ENCODE results near the gene COL8A1.

DNA sequence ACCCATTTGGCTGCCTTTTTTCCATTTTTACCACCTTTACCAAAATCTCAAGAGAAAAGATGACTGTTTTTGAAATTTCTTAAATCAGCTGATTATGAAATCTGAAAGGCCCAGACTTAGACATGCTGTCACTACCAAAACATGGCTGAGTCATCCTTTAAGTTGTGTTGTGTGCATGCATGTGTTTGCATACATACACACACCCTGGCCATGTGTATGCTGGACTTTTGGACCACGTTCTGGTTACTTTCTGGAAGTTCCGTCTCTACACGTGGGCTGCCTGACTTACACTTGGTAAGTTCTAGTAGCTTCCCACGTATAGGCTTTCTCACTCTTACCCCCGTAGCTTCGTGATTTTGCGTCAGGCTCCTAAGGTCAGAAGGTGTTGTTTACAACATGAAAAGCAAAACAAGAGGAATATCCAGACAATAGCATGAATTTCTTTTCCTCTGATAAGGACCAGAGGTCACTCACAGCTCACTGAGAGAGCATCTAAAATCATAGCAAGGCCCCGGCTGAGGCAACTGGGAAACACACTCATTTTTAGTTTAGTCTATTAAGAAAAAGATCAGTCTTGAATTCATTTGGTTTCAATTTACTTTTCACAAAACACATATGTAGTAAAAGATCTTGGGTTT lies 62.4 kb downstream of the COL8A1 start:
- TF ChIP-seq, protein P1, sequence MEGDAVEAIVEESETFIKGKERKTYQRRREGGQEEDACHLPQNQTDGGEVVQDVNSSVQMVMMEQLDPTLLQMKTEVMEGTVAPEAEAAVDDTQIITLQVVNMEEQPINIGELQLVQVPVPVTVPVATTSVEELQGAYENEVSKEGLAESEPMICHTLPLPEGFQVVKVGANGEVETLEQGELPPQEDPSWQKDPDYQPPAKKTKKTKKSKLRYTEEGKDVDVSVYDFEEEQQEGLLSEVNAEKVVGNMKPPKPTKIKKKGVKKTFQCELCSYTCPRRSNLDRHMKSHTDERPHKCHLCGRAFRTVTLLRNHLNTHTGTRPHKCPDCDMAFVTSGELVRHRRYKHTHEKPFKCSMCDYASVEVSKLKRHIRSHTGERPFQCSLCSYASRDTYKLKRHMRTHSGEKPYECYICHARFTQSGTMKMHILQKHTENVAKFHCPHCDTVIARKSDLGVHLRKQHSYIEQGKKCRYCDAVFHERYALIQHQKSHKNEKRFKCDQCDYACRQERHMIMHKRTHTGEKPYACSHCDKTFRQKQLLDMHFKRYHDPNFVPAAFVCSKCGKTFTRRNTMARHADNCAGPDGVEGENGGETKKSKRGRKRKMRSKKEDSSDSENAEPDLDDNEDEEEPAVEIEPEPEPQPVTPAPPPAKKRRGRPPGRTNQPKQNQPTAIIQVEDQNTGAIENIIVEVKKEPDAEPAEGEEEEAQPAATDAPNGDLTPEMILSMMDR (IDR thresholded peaks at IDR 0.05; ENCODE audit: insufficient read depth, low read length, poor library complexity, severe bottlenecking) = no peak
- TF ChIP-seq EZH2phosphoT487 (conservative IDR thresholded peaks at IDR 0.05; ENCODE audit: low read length) = no peak

All from SU-DHL-6 (cell line).